ENCODE results near the gene RASIP1.
"Not testable (repeated sequence)": the region's sequence is repeated elsewhere in the genome, so short reads cannot be mapped to it uniquely, and the experiment has no call there.

Gene RASIP1

DNA sequence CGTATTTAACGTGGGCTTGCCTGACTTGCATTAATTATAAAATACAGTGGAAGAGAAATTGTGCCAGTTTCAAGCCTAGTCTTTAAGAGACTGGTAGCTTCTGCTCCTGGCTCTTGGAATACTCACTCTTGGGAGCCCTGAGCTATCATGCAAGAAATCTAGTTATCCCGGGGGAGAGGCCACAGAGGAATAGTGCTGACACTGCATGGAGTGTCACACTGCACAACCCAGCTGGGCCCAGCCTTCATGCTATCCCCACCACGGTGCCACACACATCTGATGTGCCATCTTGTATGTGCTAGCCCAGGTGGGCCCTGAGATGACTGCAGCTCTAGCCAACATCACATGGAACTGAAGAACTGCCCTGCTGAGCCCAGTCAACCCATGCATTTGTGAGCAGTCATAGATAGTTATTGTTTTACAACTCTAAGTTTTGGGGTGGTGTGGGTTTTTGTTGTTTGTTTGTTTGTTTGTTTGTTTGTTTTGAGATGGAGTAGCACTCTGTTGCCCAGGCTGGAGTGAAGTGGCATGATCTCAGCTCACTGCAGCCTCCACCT is 29.2 kb downstream of the RASIP1 start:
- no peaks in the 10 kb centered on the region for H3K9me3 ChIP-seq (ENCODE audit: control insufficient read depth, low read length)
- H3K4me1 ChIP-seq (ENCODE audit: control insufficient read depth, insufficient read depth, low read length, poor library complexity, severe bottlenecking): peaks cover 16% of the 10 kb centered on the region
- no peaks in the 10 kb centered on the region for H3K36me3 ChIP-seq (ENCODE audit: control insufficient read depth, insufficient read depth, low read length)
- H3K27me3 ChIP-seq (replicated peaks; ENCODE audit: control insufficient read depth, insufficient read depth, low read length, poor library complexity, severe bottlenecking): no peaks in the 10 kb centered on the region
- DNase-seq: no peak
- H3K27ac ChIP-seq (ENCODE audit: insufficient read depth, low read length, poor library complexity, severe bottlenecking): no peak overlapping the region
- H3K4me3 ChIP-seq (ENCODE audit: insufficient read depth, low read depth, low read length, poor library complexity, severe bottlenecking): no peak overlapping the region

DNA sequence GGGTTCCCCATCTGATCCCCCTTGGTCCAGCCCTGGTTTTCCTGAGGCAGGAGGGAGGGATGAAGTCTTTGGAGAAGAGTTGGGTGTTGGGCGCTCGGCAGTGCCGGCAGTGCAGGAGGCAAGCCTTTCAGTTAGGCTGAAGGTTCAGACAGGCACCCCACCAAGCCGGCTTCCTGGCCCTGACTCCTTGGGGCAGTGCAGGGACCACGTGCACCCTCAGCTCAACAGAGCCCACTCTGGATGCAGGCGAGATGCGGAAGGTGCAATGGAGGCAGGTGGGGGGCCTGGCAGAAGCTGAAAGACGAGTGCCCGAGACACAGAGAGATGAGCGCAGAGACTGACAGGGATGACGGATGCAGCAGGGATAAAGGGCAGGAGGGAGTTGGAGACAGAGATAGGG is 31.9 kb downstream of the RASIP1 start:
- H3K4me1 ChIP-seq (ENCODE audit: control insufficient read depth, insufficient read depth, low read length, poor library complexity, severe bottlenecking): peaks cover 6% of the 10 kb centered on the region
- no peaks in the 10 kb centered on the region for H3K36me3 ChIP-seq (ENCODE audit: control insufficient read depth, insufficient read depth, low read length)
- no peaks in the 10 kb centered on the region for H3K27me3 ChIP-seq (replicated peaks; ENCODE audit: control insufficient read depth, insufficient read depth, low read length, poor library complexity, severe bottlenecking)
- H3K4me3 ChIP-seq (ENCODE audit: insufficient read depth, low read depth, low read length, poor library complexity, severe bottlenecking): no peak overlapping the region
- H3K27ac ChIP-seq (ENCODE audit: insufficient read depth, low read length, poor library complexity, severe bottlenecking): no peak overlapping the region
- no peaks in the 10 kb centered on the region for H3K9me3 ChIP-seq (ENCODE audit: control insufficient read depth, low read length)
- no peak for DNase-seq

DNA sequence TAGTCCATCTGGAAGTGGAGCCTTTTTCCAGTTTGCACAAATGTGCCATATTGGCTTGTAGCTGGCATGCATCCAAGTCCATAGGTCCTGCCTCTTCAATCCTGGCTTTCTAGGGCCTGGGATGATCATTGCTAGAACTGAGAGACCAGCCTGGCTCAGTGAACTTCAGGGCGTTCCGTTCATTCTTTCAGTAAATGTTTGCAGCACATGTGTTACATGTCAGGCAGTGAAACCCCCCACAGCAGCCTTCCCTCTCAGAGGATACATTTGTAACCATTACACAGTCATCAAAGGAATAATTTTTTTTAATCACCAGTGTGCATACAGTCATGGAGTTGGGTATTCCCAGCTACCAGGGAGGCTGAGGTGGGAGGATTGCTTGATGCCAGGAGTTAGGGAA is 35.0 kb downstream of the RASIP1 start:
- H3K4me3 ChIP-seq (ENCODE audit: insufficient read depth, low read depth, low read length, poor library complexity, severe bottlenecking): no peak overlapping the region
- no peaks in the 10 kb centered on the region for H3K36me3 ChIP-seq (ENCODE audit: control insufficient read depth, insufficient read depth, low read length)

DNA sequence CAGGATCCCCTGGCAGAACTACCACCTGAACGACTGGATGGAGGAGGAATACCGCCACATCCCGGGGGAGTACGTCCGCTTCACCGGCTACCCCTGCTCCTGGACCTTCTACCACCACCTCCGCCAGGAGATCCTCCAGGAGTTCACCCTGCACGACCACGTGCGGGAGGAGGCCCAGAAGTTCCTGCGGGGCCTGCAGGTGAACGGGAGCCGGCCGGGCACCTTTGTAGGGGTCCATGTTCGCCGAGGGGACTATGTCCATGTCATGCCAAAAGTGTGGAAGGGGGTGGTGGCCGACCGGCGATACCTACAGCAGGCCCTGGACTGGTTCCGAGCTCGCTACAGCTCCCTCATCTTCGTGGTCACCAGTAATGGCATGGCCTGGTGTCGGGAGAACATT is 37.1 kb downstream of the RASIP1 start:
- no peak overlapping the region for H3K27ac ChIP-seq (ENCODE audit: insufficient read depth, low read length, poor library complexity, severe bottlenecking)
- DNase-seq: no peak
- no peaks in the 10 kb centered on the region for H3K27me3 ChIP-seq (replicated peaks; ENCODE audit: control insufficient read depth, insufficient read depth, low read length, poor library complexity, severe bottlenecking)
- H3K36me3 ChIP-seq (ENCODE audit: control insufficient read depth, insufficient read depth, low read length): no peaks in the 10 kb centered on the region
- H3K4me3 ChIP-seq (ENCODE audit: insufficient read depth, low read depth, low read length, poor library complexity, severe bottlenecking): no peak overlapping the region
- no peaks in the 10 kb centered on the region for H3K9me3 ChIP-seq (ENCODE audit: control insufficient read depth, low read length)
- H3K4me1 ChIP-seq (ENCODE audit: control insufficient read depth, insufficient read depth, low read length, poor library complexity, severe bottlenecking): no peaks in the 10 kb centered on the region

More for the DNA sequence above, 35.0 kb downstream of the RASIP1 start:
- no peaks in the 10 kb centered on the region for H3K4me1 ChIP-seq (ENCODE audit: control insufficient read depth, insufficient read depth, low read length, poor library complexity, severe bottlenecking)
- DNase-seq: no peak
- H3K9me3 ChIP-seq (ENCODE audit: control insufficient read depth, low read length): no peaks in the 10 kb centered on the region
- H3K27me3 ChIP-seq (replicated peaks; ENCODE audit: control insufficient read depth, insufficient read depth, low read length, poor library complexity, severe bottlenecking): no peaks in the 10 kb centered on the region
- no peak overlapping the region for H3K27ac ChIP-seq (ENCODE audit: insufficient read depth, low read length, poor library complexity, severe bottlenecking)

DNA sequence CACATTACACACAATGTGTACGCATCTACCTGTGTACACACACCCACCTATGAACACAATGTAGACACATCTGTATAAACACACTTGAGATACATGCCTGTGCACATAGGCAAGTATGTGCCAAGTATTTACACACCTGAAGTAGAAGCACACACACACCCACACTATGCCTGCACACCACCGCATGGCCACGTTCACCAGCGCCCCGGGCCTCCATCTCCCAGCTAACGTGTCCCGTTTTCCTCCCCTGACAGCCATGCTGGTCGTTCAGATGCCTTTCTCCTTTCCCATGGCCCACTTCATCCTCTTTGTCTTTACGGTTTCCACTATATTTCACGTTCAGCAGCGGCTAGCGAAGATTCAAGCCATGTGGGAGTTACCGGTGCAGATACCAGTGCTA is 37.7 kb downstream of the RASIP1 start:
- no peak for DNase-seq
- no peaks in the 10 kb centered on the region for H3K36me3 ChIP-seq (ENCODE audit: control insufficient read depth, insufficient read depth, low read length)
- H3K27ac ChIP-seq (ENCODE audit: insufficient read depth, low read length, poor library complexity, severe bottlenecking): no peak overlapping the region
- no peaks in the 10 kb centered on the region for H3K27me3 ChIP-seq (replicated peaks; ENCODE audit: control insufficient read depth, insufficient read depth, low read length, poor library complexity, severe bottlenecking)
- no peak overlapping the region for H3K4me3 ChIP-seq (ENCODE audit: insufficient read depth, low read depth, low read length, poor library complexity, severe bottlenecking)
- no peaks in the 10 kb centered on the region for H3K4me1 ChIP-seq (ENCODE audit: control insufficient read depth, insufficient read depth, low read length, poor library complexity, severe bottlenecking)
- H3K9me3 ChIP-seq (ENCODE audit: control insufficient read depth, low read length): no peaks in the 10 kb centered on the region

DNA sequence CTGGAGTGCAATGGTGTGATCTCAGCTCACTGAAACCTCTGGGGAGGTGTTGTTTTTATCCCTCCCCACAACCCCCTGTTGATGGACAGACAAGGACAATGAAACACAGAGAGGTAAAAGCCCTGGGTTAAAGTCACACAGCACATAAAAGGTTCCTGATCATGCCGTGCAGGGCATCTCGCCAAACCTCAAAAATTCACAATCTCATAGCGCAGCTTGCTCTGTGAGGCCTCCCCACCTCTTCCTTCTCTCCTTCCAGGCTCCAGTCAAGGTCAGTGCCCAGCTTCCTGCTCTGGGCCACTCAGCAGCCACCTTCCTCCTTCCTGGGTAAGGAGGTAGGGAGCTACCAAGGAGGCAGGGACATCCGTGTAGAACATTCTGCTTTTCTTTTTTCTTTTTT is 42.4 kb downstream of the RASIP1 start:
- Histone ChIP-seq H3K27ac (ENCODE audit: insufficient read depth, low read length, poor library complexity, severe bottlenecking) (no peak overlapping the region), H3K9me3 (ENCODE audit: control insufficient read depth, low read length) (no peaks in the 10 kb centered on the region), H3K36me3 (ENCODE audit: control insufficient read depth, insufficient read depth, low read length) (no peaks in the 10 kb centered on the region), H3K27me3 (replicated peaks; ENCODE audit: control insufficient read depth, insufficient read depth, low read length, poor library complexity, severe bottlenecking) (peaks cover 7% of the 10 kb centered on the region), H3K4me1 (ENCODE audit: control insufficient read depth, insufficient read depth, low read length, poor library complexity, severe bottlenecking) (peaks cover 8% of the 10 kb centered on the region), H3K4me3 (ENCODE audit: insufficient read depth, low read depth, low read length, poor library complexity, severe bottlenecking) (no peak overlapping the region)
- DNase-seq: no peak

DNA sequence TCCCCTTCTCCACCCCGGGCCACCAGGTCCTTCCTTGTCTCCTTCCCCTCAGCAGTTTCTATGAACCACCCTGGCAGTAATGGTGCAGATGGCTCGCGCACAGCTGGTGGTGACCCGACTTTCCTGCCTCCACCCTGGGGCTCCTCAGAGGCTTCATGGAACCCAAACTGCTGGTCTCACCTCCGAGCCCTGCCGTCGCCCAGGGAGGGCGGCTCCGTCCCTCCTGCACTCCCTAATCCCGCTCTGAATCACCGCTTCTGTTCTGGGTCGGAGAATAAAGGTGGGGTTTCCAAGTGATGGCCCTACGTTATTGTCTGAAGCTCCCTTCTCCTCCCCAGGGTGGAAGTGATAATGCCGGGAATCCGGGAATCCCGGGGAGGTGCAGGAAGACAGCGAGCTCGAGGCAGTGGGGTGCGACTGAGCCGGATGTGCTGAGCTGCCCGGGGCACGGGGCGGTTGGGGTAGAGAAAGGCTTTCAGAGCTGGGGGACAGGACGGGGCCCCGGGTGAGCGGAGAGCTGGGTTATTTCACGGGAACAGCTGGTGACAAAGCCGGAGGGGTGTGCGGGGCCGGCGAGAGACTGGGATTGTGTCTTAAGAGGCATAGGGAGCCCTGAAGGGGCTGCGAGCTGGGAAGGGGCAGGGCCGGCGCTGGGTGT is 43.9 kb downstream of the RASIP1 start:
- no peak overlapping the region for H3K27ac ChIP-seq (ENCODE audit: insufficient read depth, low read length, poor library complexity, severe bottlenecking)
- H3K4me1 ChIP-seq (ENCODE audit: control insufficient read depth, insufficient read depth, low read length, poor library complexity, severe bottlenecking): peaks cover 8% of the 10 kb centered on the region
- no peak for DNase-seq
- H3K4me3 ChIP-seq (ENCODE audit: insufficient read depth, low read depth, low read length, poor library complexity, severe bottlenecking): no peak overlapping the region
- no peaks in the 10 kb centered on the region for H3K9me3 ChIP-seq (ENCODE audit: control insufficient read depth, low read length)
- H3K27me3 ChIP-seq (replicated peaks; ENCODE audit: control insufficient read depth, insufficient read depth, low read length, poor library complexity, severe bottlenecking): peaks cover 7% of the 10 kb centered on the region
- no peaks in the 10 kb centered on the region for H3K36me3 ChIP-seq (ENCODE audit: control insufficient read depth, insufficient read depth, low read length)

DNA sequence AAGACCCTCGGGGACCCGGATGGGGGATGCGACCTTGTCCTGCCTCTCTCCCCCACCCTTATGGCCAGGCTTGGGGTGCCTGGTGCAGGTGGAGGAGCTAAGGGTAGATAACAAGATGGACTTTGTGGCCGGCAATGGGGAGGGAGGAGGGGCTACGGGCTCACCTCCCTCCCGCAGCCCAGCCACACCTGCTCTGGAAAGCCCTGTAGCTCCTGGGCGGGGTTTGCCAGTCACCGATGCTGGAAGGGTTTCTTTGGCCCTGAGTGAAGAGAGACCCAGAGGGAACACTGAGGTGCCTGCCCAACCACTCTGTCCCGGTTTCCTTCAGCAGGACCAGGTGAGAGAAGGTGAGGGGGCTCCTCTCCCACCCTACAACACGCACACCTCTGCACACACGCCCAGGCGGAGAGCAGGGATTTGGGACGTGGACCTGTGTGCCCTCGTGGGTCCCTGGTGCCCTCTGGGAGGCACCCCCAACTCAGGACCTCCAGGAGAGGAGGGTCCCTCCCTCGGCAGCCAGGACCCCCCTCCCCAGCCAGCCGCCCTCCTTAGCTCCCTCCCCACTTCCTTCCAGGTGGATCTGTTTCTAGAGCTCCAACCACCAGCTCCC is 44.6 kb downstream of the RASIP1 start, which contains the start of gene FUT2:
Gene FUT2, plus strand, starts transcription at position 229 of the 610 bp plus-strand sequence. CDS start 6,986 bp downstream, outside the sequence.
- Histone ChIP-seq H3K27ac (ENCODE audit: insufficient read depth, low read length, poor library complexity, severe bottlenecking) (no peak within 1 kb of the TSS), H3K4me1 (ENCODE audit: control insufficient read depth, insufficient read depth, low read length, poor library complexity, severe bottlenecking) (peaks cover 8% of the 10 kb centered on the region), H3K9me3 (ENCODE audit: control insufficient read depth, low read length) (no peaks in the 10 kb centered on the region), H3K4me3 (ENCODE audit: insufficient read depth, low read depth, low read length, poor library complexity, severe bottlenecking) (no peak within 1 kb of the TSS), H3K27me3 (replicated peaks; ENCODE audit: control insufficient read depth, insufficient read depth, low read length, poor library complexity, severe bottlenecking) (peaks cover 7% of the 10 kb centered on the region), H3K36me3 (ENCODE audit: control insufficient read depth, insufficient read depth, low read length) (no peaks in the 10 kb centered on the region)
- no peak for DNase-seq

DNA sequence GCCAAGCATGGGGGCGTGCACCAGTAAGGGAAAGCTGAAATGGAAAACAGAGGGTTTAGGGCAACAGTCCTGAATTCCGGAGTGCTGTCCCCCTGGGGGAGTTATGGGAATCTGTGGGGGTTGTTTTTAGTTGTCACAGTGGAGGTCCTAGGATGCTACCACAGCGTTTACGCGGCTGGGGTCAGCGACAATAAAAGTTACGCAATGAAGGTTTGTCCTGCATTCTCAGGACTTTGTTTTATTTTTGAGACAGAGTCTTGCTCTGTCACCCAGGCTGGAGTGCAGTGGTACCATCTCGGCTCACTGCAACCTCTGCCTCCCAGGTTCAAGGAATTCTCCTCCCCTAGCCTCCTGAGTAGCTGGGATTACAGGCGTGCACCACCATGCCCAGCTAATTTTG is 46.8 kb downstream of the RASIP1 start:
- not testable (repeated sequence) for H3K27ac ChIP-seq (ENCODE audit: insufficient read depth, low read length, poor library complexity, severe bottlenecking); DNase-seq; H3K36me3 ChIP-seq (ENCODE audit: control insufficient read depth, insufficient read depth, low read length); H3K9me3 ChIP-seq (ENCODE audit: control insufficient read depth, low read length); H3K4me1 ChIP-seq (ENCODE audit: control insufficient read depth, insufficient read depth, low read length, poor library complexity, severe bottlenecking); H3K27me3 ChIP-seq (replicated peaks; ENCODE audit: control insufficient read depth, insufficient read depth, low read length, poor library complexity, severe bottlenecking); H3K4me3 ChIP-seq (ENCODE audit: insufficient read depth, low read depth, low read length, poor library complexity, severe bottlenecking)

DNA sequence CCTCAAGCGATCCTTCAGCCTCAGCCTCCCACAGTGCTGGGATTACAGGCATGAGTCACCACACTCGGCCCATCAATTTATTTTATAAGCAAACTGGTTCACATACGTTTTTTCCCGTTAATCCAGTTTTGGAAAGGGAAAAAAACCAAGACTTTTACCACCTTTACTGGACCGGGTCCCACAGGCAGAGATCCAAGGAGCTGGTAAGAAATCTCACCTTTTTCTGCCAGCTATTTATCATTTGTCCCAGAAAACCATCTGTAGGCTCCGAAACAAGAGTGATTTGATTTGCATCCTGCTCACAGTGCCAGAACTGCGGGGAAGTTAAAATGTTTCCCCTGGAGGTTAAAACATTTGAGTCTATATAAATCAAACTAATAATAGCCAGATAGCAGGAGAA is 51.0 kb downstream of the RASIP1 start:
- no peaks in the 10 kb centered on the region for H3K27me3 ChIP-seq (replicated peaks; ENCODE audit: control insufficient read depth, insufficient read depth, low read length, poor library complexity, severe bottlenecking)
- no peaks in the 10 kb centered on the region for H3K9me3 ChIP-seq (ENCODE audit: control insufficient read depth, low read length)
- H3K36me3 ChIP-seq (ENCODE audit: control insufficient read depth, insufficient read depth, low read length): no peaks in the 10 kb centered on the region
- DNase-seq: no peak
- H3K4me1 ChIP-seq (ENCODE audit: control insufficient read depth, insufficient read depth, low read length, poor library complexity, severe bottlenecking): no peaks in the 10 kb centered on the region
- H3K27ac ChIP-seq (ENCODE audit: insufficient read depth, low read length, poor library complexity, severe bottlenecking): no peak overlapping the region
- no peak overlapping the region for H3K4me3 ChIP-seq (ENCODE audit: insufficient read depth, low read depth, low read length, poor library complexity, severe bottlenecking)
